ENCODE results near the gene GGT6. TPM values are rescaled to one million over a fixed set of nuclear protein-coding genes. Genes with fewer than 3 reads are reported as not detected.

GGT6 gene
- total and polyA plus RNA-seq, 2 of the 13 experiments (the other 11 are each of a cell fraction or from before 2014, with no cell fraction given) = 0.16 to 0.80 TPM

DNA sequence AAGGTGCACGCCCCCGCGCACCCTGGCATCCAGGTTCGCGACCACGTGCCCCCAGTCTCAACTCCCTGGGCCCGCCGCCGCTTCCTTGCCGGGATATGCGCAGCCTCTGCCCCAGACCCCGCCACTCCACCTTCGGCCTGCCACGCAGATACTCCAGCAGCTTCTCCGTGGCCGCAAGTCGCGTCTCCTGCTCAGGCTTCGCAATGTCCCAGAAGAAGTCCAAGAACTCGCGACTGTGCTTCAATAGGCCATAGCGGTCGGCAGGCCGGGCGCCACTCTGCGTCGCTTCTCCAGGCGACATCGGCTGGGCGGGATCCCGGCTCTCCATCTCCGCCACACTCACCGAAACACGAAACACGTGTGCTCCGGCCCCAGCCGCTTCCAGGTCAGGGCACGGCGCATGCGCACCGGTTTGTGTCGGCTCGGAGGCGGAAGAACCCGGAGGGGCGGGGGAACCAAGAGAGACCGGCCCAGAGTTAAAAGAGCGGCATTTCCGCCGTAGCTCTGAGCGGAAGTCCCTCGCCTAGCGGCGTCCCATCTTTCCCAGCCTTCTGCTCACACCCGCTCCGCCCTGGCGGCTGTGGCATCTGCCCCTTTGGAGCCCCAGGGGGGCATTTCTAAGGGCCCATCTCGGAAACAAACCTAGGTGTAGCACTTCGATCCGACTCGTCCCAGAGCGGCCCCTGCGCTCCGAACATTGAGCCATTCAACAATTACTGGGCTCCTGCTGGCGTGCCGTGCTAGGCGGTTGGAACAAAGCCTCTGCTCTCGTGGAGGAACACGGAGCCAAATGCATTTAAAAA lies 5.2 kb downstream of the GGT6 start, which contains the start of gene MYBBP1A (continued):
- peak; percentile 87 for TF ChIP-seq YEATS4 (CRISPR knock-in tag; IDR thresholded peaks at IDR 0.05; ENCODE audit: borderline replicate concordance)
- TF ChIP-seq, protein P1, sequence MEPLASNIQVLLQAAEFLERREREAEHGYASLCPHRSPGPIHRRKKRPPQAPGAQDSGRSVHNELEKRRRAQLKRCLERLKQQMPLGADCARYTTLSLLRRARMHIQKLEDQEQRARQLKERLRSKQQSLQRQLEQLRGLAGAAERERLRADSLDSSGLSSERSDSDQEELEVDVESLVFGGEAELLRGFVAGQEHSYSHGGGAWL (CRISPR knock-in tag; IDR thresholded peaks at IDR 0.05) = peak; percentile 98
- TF ChIP-seq, protein P2, sequence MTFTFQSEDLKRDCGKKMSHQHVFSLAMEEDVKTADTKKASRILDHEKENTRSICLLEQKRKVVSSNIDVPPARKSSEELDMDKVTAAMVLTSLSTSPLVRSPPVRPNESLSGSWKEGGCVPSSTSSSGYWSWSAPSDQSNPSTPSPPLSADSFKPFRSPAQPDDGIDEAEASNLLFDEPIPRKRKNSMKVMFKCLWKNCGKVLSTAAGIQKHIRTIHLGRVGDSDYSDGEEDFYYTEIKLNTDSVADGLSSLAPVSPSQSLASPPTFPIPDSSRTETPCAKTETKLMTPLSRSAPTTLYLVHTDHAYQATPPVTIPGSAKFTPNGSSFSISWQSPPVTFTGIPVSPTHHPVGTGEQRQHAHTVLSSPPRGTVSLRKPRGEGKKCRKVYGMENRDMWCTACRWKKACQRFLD (CRISPR knock-in tag; IDR thresholded peaks at IDR 0.05; ENCODE audit: borderline replicate concordance) = peak; percentile 82
- TF ChIP-seq THAP11 (CRISPR knock-in tag; IDR thresholded peaks at IDR 0.05) = peak; percentile 86
- TF ChIP-seq ZNF777 (CRISPR knock-in tag; IDR thresholded peaks at IDR 0.05) = peak; percentile 49; the same call in 1 of the 2 replicates
- peak; percentile 7; the same call in 1 of the 2 replicates for TF ChIP-seq ZNF747 (CRISPR knock-in tag; IDR thresholded peaks at IDR 0.05; ENCODE audit: borderline replicate concordance)
- 0 out of 2 replicates have a peak, but pooled peaks have one; percentile 14 for TF ChIP-seq IRF2 (CRISPR knock-in tag; IDR thresholded peaks at IDR 0.05)
- peak; percentile 59; the same call in 1 of the 2 replicates for TF ChIP-seq ZFP41 (CRISPR knock-in tag; IDR thresholded peaks at IDR 0.05; ENCODE audit: borderline replicate concordance)
- TF ChIP-seq, protein P3, sequence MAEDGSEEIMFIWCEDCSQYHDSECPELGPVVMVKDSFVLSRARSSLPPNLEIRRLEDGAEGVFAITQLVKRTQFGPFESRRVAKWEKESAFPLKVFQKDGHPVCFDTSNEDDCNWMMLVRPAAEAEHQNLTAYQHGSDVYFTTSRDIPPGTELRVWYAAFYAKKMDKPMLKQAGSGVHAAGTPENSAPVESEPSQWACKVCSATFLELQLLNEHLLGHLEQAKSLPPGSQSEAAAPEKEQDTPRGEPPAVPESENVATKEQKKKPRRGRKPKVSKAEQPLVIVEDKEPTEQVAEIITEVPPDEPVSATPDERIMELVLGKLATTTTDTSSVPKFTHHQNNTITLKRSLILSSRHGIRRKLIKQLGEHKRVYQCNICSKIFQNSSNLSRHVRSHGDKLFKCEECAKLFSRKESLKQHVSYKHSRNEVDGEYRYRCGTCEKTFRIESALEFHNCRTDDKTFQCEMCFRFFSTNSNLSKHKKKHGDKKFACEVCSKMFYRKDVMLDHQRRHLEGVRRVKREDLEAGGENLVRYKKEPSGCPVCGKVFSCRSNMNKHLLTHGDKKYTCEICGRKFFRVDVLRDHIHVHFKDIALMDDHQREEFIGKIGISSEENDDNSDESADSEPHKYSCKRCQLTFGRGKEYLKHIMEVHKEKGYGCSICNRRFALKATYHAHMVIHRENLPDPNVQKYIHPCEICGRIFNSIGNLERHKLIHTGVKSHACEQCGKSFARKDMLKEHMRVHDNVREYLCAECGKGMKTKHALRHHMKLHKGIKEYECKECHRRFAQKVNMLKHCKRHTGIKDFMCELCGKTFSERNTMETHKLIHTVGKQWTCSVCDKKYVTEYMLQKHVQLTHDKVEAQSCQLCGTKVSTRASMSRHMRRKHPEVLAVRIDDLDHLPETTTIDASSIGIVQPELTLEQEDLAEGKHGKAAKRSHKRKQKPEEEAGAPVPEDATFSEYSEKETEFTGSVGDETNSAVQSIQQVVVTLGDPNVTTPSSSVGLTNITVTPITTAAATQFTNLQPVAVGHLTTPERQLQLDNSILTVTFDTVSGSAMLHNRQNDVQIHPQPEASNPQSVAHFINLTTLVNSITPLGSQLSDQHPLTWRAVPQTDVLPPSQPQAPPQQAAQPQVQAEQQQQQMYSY (CRISPR knock-in tag; IDR thresholded peaks at IDR 0.05) = no peak
- 0 out of 2 replicates have a peak, but pooled peaks have one; percentile 0 for TF ChIP-seq BRD4 (CRISPR knock-in tag; IDR thresholded peaks at IDR 0.05)
- TF ChIP-seq ARNT2 (CRISPR knock-in tag; IDR thresholded peaks at IDR 0.05; ENCODE audit: low read depth) = peak; percentile 92
- 0 out of 2 replicates have a peak, but pooled peaks have one; percentile 51 for TF ChIP-seq ZNF557 (CRISPR knock-in tag; IDR thresholded peaks at IDR 0.05)
- peak; percentile 96 for TF ChIP-seq ZNF235 (CRISPR knock-in tag; IDR thresholded peaks at IDR 0.05; ENCODE audit: borderline replicate concordance)
- no peak; the same call in none of the 2 replicates for TF ChIP-seq SP5 (CRISPR knock-in tag; IDR thresholded peaks at IDR 0.05; ENCODE audit: borderline replicate concordance, low read depth)
- TF ChIP-seq NFIC (IDR thresholded peaks at IDR 0.05; ENCODE audit: low read length) = 0 out of 2 replicates have a peak, but pooled peaks have one; percentile 21
- no peak for TF ChIP-seq ZNF780A (CRISPR knock-in tag; IDR thresholded peaks at IDR 0.05)
- 0 out of 2 replicates have a peak, but pooled peaks have one; percentile 61 for TF ChIP-seq ZNF670 (CRISPR knock-in tag; IDR thresholded peaks at IDR 0.05; ENCODE audit: borderline replicate concordance)
- TF ChIP-seq ZFX (CRISPR knock-in tag; IDR thresholded peaks at IDR 0.05; ENCODE audit: low read depth) = peak; percentile 77
- TF ChIP-seq ZFP37 (CRISPR knock-in tag; IDR thresholded peaks at IDR 0.05; ENCODE audit: borderline replicate concordance) = 0 out of 2 replicates have a peak, but pooled peaks have one; percentile 11
- TF ChIP-seq SIN3A (IDR thresholded peaks at IDR 0.05; ENCODE audit: borderline replicate concordance, low read depth, low read length) = peak; percentile 91
- no peak for TF ChIP-seq KDM6A (CRISPR knock-in tag; IDR thresholded peaks at IDR 0.05; ENCODE audit: low read depth)
- TF ChIP-seq POGZ (CRISPR knock-in tag; IDR thresholded peaks at IDR 0.05) = peak; percentile 56
